AG10803 (cell line): Measurements from ENCODE around the gene VAV2.

Experiments used
- DNase-seq: peaks from one replicate; pipeline ENCODE4 v3.0.0; 2010; ENCODE audit warnings: low read depth
- H3K4me3 ChIP-seq: 2 replicates; pipeline ENCODE4 v1.5.1; 2011; ENCODE audit warnings: mild to moderate bottlenecking, low read length, control low read depth
- TF ChIP-seq, protein P1 (sequence below): conservative IDR thresholded peaks from 2 replicates; pipeline ENCODE4 v1.5.1; 2011; ENCODE audit warnings: mild to moderate bottlenecking, low read length, control low read depth, inconsistent platforms

VAV2 gene

DNA sequence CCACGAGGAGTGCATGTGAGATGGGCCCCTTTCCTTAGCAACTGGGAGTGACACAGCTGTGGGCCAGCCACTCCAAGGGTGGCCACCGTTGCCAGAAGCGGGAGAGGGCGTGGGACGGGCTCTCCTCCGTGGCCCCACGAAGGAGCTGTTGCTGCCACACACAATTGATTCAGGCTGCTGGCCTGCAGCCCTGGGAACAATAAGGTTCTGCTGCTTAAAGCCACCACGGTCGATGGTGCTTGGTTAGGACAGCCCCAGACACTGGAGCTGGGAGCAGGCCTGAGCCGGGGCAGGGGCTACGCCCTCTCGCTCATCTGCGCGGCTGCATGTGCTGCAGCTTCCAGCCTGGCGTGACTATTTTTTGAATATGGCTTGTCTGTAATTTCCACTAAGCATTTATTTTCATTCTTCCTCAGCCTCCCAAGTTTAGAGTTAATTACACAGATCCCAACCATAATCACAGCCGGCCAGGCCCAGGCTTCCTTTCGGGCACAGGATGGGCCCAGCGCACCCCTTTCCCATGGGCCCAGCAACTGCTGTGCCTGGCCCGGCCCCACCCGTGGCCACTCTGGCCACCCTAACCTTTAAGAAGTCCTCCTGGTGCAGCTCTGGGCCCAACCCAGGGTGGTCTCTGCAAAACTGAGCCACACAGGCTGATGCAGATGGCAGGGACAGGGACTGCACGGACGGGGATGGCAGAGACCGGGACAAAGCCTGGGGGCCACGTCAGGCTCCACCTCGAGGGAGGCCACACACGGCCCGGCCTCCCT is 49.7 kb downstream of the VAV2 start:
- H3K4me3 ChIP-seq = no peak overlapping the region
- TF ChIP-seq, protein P1, sequence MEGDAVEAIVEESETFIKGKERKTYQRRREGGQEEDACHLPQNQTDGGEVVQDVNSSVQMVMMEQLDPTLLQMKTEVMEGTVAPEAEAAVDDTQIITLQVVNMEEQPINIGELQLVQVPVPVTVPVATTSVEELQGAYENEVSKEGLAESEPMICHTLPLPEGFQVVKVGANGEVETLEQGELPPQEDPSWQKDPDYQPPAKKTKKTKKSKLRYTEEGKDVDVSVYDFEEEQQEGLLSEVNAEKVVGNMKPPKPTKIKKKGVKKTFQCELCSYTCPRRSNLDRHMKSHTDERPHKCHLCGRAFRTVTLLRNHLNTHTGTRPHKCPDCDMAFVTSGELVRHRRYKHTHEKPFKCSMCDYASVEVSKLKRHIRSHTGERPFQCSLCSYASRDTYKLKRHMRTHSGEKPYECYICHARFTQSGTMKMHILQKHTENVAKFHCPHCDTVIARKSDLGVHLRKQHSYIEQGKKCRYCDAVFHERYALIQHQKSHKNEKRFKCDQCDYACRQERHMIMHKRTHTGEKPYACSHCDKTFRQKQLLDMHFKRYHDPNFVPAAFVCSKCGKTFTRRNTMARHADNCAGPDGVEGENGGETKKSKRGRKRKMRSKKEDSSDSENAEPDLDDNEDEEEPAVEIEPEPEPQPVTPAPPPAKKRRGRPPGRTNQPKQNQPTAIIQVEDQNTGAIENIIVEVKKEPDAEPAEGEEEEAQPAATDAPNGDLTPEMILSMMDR = no peak
- DNase-seq = no peak

DNA sequence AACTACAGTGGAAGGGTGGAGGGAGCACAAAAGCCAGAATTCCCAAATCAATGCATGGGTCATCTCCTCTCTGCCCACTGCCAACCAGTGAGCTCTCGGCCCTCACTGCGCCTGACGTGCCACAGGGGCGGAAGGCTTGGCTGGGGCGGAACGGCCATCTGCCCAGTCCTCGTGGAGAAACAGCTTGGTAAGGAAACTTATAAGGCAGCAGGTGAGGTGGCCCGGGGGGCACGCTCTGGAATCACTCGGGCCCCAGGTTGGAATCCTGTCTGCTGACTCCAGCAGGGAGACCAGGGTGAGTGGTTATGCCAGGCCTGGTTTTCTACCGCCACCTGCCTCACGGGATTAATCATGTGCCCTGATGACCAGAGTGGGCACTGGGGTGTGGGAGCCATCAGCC is 52.3 kb downstream of the VAV2 start:
- no peak overlapping the region for H3K4me3 ChIP-seq
- TF ChIP-seq, protein P1 = no peak
- no peak for DNase-seq

DNA sequence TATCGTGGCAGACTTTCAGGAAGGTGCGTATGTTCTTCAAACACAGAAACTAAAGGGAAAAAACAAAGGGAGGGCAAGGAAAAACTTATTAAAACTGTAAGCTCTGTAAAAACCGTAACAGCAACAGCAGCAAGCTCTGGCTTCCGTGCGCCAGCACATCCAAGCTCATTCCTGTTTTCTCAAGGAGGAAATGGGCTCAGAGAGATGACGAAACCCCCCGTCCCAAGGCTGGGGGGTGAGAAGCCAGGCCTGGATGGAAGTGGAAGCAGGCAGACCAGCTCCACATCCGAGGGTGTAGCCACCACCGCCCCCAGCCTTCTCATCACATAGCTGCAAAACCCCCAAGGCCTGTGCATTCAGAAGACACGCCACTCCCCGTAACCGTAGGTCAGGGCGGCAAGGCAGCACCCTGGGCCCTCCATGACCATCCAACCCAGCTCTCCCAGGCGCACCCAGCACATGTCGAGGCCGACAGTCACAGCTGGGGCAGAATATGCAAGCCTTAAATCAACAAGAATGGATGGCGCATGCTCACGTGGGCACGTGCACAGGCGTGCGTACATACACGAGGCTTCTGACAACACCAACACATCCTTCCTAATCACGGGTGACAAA is 52.8 kb downstream of the VAV2 start:
- DNase-seq = no peak
- no peak overlapping the region for H3K4me3 ChIP-seq
- TF ChIP-seq, protein P1 = no peak

DNA sequence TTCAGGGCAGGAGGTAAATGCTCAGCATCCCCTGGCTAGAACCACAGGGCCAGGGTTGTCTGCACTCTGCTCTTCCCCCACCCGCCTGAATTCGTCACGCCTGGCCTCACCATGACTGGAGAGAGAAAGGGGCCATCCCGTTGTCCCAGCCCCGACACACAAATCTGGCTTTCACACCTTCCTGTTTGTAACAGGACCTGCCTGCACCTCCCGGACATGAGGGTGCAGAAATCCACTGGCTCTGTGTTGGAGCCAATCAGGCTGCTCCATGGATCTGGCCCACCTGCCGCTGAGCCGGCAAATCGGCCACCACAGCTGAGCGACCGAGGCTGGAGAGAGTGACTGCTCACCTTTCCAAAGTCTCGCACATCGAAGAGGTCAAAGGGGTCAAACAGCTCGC is 53.4 kb downstream of the VAV2 start:
- no peak for DNase-seq
- no peak overlapping the region for H3K4me3 ChIP-seq
- TF ChIP-seq, protein P1 = no peak

DNA sequence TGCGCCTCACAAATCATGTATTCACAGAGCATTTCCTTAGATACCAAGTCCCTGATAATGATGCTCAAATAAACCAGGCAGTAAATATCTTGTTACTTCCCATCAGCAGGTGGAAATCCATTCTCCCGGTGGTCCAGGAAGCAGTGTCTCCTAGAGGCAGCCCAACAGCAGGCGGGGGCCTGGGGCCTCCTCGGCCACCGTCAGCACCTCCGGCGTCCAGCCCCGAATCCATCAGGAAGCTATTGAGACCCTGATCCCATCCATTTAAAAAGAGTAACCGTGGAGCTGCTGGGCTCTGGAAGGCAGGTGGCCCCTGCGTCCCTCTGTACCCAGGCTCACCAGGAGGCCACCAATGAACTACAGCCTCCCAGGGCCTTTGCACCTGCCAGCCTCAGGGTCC is 54.0 kb downstream of the VAV2 start:
- H3K4me3 ChIP-seq = no peak overlapping the region
- DNase-seq = no peak
- TF ChIP-seq, protein P1 = no peak

DNA sequence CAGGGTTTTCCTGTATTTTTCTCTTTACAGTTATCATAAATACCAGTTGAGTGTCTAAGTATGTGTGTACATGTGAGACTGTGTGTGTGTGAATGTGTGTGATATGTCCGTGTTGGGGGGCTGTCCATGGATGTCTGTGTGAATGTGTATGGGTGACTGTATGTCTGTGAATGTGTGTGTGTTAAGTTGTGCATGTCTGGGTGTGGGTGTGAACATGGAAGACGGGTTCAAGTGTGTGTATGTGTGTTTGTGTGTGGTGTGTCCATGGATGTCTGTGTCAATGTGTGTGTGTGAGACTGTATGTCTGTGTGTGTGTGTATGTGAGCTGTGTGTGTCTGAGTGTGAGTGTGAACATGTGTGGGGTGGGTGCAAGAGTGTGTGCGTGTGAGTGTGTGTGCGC is 55.0 kb downstream of the VAV2 start:
- no peak overlapping the region for H3K4me3 ChIP-seq
- no peak for DNase-seq
- TF ChIP-seq, protein P1 = no peak
